Choroid plexus epithelial cell (primary cell): Measurements from ENCODE around the gene IFI44L.

Experiments
- DNase-seq: peaks from one replicate; pipeline ENCODE4 v3.0.0-alpha.2; 2010; ENCODE audit warnings: low read depth
- H3K4me3 ChIP-seq: 2 replicates; pipeline ENCODE4 v1.5.1; 2011; ENCODE audit warnings: low read depth, mild to moderate bottlenecking, control low read depth, low read length, moderate library complexity
- TF ChIP-seq, protein P1 (sequence below): conservative IDR thresholded peaks from 2 replicates; pipeline ENCODE4 v1.5.1; 2011; ENCODE audit warnings: low read depth, mild to moderate bottlenecking, control low read depth, inconsistent platforms, low read length, moderate library complexity

The IFI44L gene

DNA sequence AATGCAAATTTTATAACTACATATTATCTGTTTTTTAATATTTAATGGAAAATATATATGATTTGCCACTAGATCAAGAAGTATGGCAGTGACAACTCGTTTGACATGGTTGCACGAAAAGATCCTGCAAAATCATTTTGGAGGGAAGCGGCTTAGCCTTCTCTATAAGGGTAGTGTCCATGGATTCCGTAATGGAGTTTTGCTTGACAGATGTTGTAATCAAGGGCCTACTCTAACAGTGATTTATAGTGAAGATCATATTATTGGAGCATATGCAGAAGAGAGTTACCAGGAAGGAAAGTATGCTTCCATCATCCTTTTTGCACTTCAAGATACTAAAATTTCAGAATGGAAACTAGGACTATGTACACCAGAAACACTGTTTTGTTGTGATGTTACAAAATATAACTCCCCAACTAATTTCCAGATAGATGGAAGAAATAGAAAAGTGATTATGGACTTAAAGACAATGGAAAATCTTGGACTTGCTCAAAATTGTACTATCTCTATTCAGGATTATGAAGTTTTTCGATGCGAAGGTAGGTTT lies 29.9 kb downstream of the IFI44L start:
- TF ChIP-seq, protein P1, sequence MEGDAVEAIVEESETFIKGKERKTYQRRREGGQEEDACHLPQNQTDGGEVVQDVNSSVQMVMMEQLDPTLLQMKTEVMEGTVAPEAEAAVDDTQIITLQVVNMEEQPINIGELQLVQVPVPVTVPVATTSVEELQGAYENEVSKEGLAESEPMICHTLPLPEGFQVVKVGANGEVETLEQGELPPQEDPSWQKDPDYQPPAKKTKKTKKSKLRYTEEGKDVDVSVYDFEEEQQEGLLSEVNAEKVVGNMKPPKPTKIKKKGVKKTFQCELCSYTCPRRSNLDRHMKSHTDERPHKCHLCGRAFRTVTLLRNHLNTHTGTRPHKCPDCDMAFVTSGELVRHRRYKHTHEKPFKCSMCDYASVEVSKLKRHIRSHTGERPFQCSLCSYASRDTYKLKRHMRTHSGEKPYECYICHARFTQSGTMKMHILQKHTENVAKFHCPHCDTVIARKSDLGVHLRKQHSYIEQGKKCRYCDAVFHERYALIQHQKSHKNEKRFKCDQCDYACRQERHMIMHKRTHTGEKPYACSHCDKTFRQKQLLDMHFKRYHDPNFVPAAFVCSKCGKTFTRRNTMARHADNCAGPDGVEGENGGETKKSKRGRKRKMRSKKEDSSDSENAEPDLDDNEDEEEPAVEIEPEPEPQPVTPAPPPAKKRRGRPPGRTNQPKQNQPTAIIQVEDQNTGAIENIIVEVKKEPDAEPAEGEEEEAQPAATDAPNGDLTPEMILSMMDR: no peak
- peak; percentile 24 for DNase-seq
- H3K4me3 ChIP-seq: peak overlapping the region; percentile 46

DNA sequence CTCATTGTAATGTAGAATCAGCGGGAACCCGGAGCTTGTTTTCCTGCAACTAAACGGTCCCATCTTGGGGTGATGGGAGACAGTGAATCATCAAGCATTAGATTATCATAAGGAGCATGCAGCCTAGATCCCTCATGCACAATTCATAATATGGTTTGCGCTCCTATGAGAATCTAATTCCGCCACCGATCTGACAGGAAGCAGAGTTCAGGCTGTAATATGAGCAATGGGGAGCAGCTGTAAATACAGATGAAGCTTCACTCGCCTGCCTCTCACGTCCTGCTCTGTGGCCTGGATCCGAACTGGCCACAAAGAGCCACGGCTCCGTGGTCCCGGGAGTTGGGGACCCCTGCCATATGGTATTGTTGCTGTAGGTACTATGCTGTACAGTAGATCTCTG lies 31.0 kb downstream of the IFI44L start:
- TF ChIP-seq, protein P1: no peak
- peak overlapping the region; percentile 25 for H3K4me3 ChIP-seq
- DNase-seq: peak; percentile 51

DNA sequence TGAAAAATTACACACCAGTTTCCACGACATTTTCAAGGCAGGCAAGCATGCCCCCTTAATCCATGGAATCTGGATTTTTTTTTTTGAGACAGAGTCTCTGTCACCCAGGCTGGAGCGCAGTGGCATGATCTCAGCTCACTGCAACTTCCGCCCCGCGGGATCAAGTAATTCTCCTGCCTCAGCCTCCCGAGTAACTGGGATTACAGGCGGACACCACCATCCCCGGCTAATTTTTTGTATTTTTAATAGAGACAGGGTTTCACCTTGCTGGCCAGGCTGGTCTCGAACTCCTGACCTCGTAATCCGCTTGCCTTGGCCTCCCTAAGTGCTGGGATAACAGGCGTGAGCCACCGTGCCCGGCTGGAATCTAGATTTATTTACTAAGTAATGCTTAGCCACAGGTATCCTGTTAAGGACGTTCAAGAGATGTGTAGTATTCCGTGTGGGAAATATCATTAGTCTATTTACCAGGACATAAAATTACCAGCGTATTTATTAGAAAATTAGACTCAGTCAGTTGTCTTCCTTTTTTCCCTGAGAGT lies 31.8 kb downstream of the IFI44L start:
- DNase-seq: no peak
- H3K4me3 ChIP-seq: no peak overlapping the region
- TF ChIP-seq, protein P1: no peak

DNA sequence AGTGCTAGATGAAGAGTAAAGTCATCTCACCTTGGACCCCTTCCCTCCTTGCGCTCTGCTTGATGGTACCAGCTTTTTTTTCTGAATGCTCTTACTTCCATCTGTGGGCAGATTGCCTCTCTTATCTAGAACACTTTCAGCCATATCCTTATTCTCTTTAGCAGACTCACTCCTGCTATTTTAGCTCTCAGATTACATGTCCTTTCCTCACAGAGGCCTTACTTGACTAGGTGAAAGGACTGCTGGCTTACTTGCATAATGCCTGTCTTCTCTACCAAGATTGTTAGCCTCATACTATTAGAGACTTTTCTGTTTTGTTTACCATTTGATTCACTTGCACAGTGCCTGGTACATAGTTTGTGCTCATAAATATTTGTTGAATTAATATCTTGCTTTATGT lies 38.7 kb downstream of the IFI44L start:
- DNase-seq: peak; percentile 60
- TF ChIP-seq, protein P1: no peak

DNA sequence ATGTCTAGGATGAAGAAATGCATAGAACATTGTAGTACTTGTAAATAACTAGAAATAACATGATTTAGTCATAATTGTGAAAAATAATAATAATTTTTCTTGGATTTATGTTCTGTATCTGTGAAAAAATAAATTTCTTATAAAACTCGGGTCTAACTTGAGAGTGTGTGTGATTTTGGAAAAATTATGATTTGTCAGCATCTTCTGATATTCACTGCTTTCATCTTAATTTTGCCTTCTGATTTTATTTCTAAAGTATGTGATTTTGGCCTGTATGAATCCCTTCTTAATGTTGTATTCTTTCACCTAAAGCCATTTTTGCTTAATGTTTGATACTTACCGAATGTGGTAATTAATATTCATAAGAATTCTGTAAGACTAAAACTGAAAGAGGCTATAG lies 43.7 kb downstream of the IFI44L start:
- no peak for DNase-seq
- H3K4me3 ChIP-seq: no peak overlapping the region
- TF ChIP-seq, protein P1: no peak

More for the DNA sequence above, 38.7 kb downstream of the IFI44L start:
- H3K4me3 ChIP-seq: no peak overlapping the region

DNA sequence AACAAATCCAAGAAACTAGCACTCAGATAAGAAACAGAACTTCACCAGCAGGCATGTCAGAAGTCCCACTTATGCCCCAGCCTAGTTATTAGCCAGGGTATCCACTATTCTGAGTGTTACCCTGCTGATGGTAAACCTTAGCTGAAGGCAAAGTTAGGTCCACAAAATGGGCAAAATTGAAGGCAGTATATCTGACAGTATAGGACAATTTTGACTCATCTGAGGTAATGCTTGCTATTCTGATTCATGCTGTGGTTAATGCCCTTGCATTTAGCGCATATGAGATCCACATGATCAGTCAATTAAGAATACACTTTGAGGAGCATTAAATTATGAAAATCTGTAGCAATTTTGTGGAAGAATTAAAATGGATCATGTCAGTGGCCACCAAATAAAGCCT lies 44.5 kb downstream of the IFI44L start:
- no peak overlapping the region for H3K4me3 ChIP-seq
- TF ChIP-seq, protein P1: no peak
- DNase-seq: no peak

DNA sequence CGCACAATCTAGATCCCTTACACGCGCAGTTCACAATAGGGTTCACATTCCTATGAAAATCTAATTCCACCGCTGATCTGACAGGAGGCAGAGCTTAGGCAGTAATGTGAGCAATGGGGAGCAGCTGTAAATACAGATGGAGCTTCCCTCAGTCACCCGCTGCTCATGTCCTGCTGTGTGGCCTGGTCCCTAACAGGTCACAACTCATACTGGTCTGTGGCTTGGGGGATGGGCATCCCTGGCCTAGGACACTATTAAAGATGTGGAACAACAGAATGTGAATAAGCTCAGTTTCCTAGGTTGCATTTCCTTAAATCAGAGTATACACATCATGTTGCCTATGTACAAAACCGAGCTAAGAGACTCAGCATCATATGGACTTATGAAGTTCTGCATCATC lies 45.6 kb downstream of the IFI44L start:
- no peak overlapping the region for H3K4me3 ChIP-seq
- DNase-seq: no peak
- TF ChIP-seq, protein P1: no peak
